ENCODE results near the gene KAZN. TPM values are rescaled to one million over a fixed set of nuclear protein-coding genes. Genes with fewer than 3 reads are reported as not detected.

KAZN gene
- total and polyA plus RNA-seq, 8 donors = 1.2 to 50.7 (median 6.8) TPM

- peaks cover 6 to 16% (median 6%) of the 10 kb centered on the region in 4 donors for H3K9me3 ChIP-seq
- no peaks in the 10 kb centered on the region for H3K27me3 ChIP-seq
- no peaks in the 10 kb centered on the region for H3K36me3 ChIP-seq
- intact Hi-C loops (cut with DNase I; ENCODE audit: low total_unique reads) = no loop called here
- no peak for DNase-seq
- H3K4me3 ChIP-seq = no peak overlapping the region
- WGBS, 5 donors = 84 to 93% (median 89%) methylated on average over 4 of the region's 4 CpGs
- H3K4me1 ChIP-seq = peaks cover 0 to 15% (median 11%) of the 10 kb centered on the region in 4 donors
- H3K27ac ChIP-seq = no peak overlapping the region
- TF ChIP-seq CTCF (IDR thresholded peaks at IDR 0.05) (no peak), POLR2AphosphoS5 (IDR thresholded peaks at IDR 0.05) (no peak), EP300 (IDR thresholded peaks at IDR 0.05) (no peak)
Measured at GRCh38 chr1:14812189-14812588, 213.7 kb downstream of the KAZN start.

DNA sequence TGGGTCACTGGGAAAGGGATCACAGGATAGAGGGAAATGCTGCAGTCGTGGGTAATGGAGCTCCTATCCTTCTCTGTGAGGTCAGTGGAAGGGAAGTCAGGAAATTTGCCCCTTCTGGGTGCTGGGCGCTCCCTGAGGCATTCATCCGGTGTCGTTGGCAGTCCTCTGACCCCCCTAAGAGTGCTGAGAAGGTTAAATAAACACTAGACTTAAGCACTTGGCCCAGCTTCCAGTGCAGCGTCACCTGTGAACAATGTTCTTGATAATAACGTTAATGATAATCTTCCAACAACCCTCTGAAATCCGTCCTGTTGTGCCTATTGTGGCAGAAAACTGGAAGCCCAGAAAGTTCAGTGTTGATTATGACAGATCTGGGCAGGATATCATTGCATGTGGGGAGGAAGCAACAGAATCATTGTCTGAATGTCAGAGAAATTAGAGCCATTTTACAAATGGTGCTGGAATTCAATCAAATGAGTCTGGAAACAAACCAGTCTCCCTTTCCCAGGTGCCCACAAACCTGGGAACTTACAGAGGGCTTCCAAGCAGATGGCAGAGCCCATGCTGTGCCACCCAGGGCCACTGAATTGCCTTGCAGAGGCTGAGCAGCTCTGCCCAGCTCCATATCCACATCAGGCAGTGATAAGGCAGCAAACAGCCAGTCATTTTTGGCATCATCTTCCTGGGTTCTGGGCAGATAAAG, 216.8 kb downstream of the KAZN start:
- no peaks in the 10 kb centered on the region for H3K36me3 ChIP-seq
- peaks cover 0 to 15% (median 11%) of the 10 kb centered on the region in 4 donors for H3K4me1 ChIP-seq
- peak overlapping the region in 1 of 5 donors; percentile 28 for H3K27ac ChIP-seq
- no peaks in the 10 kb centered on the region for H3K9me3 ChIP-seq
- intact Hi-C loops (cut with DNase I; ENCODE audit: low total_unique reads) = no loop called here
- WGBS, 5 donors = 22 to 26% (median 24%) methylated on average over 7 of the region's 7 CpGs
- no peak overlapping the region for H3K4me3 ChIP-seq
- DNase-seq = peak; percentile 34 to 54
- H3K27me3 ChIP-seq = no peaks in the 10 kb centered on the region
- TF ChIP-seq POLR2AphosphoS5 (IDR thresholded peaks at IDR 0.05) (no peak), EP300 (IDR thresholded peaks at IDR 0.05) (no peak), POLR2A (IDR thresholded peaks at IDR 0.05) (no peak), CTCF (IDR thresholded peaks at IDR 0.05) (no peak)

DNA sequence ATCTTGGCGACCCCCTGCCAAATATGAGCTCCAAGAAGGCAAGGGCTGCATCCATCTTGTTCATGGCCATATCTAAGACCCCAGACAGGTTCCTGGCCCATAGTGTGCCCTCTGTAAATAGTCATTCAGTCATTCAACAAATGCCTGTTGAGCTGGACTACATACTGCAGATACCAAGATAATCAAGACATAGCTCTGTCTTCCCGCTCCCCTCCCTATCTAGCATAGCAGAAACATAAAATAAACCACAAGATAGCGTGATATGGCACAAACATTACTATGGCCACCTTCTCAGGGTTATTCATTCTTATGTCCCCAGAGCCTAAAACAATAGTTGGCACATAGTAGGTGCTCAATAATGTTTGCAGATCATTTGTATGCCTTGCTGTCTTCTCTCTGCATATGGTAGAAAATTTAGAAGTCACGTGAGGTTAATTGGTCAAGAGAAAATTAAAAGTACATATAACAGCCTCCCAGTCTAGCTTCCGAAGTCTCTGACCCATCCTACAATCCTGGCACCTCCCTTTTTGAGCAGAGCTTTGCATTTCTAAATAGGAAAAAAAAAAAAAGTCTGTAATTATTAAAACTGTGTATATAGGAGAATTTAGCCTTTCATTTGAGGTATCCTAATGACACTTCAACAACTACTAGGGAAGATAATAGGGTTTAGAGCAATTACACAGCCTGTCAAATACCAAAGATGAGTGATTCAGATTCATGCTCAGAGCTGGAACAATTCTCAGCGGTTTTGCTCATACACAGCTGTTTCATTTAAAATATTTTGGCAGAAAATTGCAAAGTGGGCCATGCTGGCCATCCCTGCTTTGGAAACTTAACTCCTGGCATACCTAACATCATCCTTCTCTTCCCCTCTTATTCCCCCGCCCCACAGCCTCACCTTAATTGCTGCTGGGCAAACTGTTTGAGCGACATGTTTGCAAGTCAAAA, 219.0 kb downstream of the KAZN start:
- Histone ChIP-seq H3K27me3 (no peaks in the 10 kb centered on the region), H3K36me3 (no peaks in the 10 kb centered on the region), H3K27ac (no peak overlapping the region), H3K4me3 (no peak overlapping the region), H3K4me1 (peaks cover 0 to 15% (median 11%) of the 10 kb centered on the region in 4 donors), H3K9me3 (no peaks in the 10 kb centered on the region)
- TF ChIP-seq POLR2AphosphoS5 (IDR thresholded peaks at IDR 0.05) = no peak
- no peak for TF ChIP-seq POLR2A (IDR thresholded peaks at IDR 0.05)
- 78 to 85% (median 82%) methylated on average over 8 of the region's 8 CpGs for WGBS, 5 donors
- no peak for DNase-seq
- intact Hi-C loops (cut with DNase I; ENCODE audit: low total_unique reads) = no loop called here

DNA sequence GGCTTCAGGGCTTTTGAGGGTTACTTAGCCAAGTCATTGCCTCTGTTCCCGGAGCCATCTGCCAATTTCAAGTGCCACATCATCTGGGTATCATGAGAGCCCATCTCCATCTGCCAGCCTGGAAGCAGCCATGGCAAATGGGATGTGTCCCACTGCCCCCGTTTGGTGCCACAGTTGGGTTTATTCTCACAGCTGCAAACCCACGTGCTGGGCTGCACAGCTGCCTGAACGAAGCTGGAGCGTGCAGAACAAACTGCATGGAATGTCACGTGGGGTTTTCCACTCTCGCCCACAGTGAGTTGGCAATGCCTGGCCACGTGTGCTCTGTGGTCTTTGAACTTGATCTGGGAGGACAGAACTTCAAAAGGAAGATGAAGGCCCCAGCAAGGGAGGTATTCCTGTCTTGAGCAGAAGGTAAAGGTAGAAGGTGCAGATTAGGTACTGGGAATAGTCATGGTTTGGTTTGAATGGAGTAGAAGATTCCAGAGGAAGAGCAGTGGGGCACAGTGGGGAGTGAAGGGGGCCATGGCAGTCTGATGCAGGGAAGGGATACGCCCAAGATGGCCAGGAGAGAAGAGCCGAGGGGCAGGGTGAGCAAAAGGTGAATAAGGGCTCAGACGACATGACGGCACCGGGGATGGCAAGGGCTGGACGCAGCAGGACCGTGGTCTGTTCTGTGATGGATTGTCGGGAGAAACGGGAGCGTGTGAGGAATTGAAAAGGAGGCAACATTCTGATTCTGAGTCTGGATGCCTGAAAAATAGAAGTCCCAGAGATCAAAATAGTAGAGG, 222.0 kb downstream of the KAZN start:
- intact Hi-C loops (cut with DNase I; ENCODE audit: low total_unique reads) = no loop called here
- TF ChIP-seq CTCF (IDR thresholded peaks at IDR 0.05) (no peak), EP300 (IDR thresholded peaks at IDR 0.05) (no peak), POLR2AphosphoS5 (IDR thresholded peaks at IDR 0.05) (no peak), POLR2A (IDR thresholded peaks at IDR 0.05) (no peak)
- DNase-seq = no peak
- WGBS, 5 donors = 79 to 88% (median 82%) methylated on average over 18 of the region's 18 CpGs
- H3K27ac ChIP-seq = no peak overlapping the region
- H3K36me3 ChIP-seq = no peaks in the 10 kb centered on the region
- H3K27me3 ChIP-seq = no peaks in the 10 kb centered on the region
- H3K9me3 ChIP-seq = no peaks in the 10 kb centered on the region
- no peak overlapping the region for H3K4me3 ChIP-seq
- H3K4me1 ChIP-seq = peaks cover 0 to 4% (median 4%) of the 10 kb centered on the region in 4 donors
